Spinal cord (tissue), 10 donors: Measurements from ENCODE around the gene LSP1. TPM values are rescaled to one million over a fixed set of nuclear protein-coding genes. Genes with fewer than 3 reads are reported as not detected.
"Not testable (repeated sequence)": the region's sequence is repeated elsewhere in the genome, so short reads cannot be mapped to it uniquely, and the experiment has no call there.

Experiments used
- DNase-seq, 6 donors: peaks; one replicate each; pipeline versions ENCODE4 v3.0.0 to v3.0.0-alpha.2; 2013 to 2015; ENCODE audit warnings: low spot score in 6 of 6, low read depth in 4 of 6
- H3K27ac ChIP-seq: one replicate; pipeline ENCODE4 v1.5.1; 2013; ENCODE audit warnings: low read depth, low read length, control low read depth
- H3K27me3 ChIP-seq: one replicate; pipeline ENCODE4 v1.6.1; 2013; ENCODE audit warnings: low read length; ENCODE audit not compliant: control insufficient read depth, insufficient read depth
- H3K36me3 ChIP-seq: one replicate; pipeline ENCODE4 v1.6.1; 2013; ENCODE audit warnings: low read length; ENCODE audit not compliant: control insufficient read depth, insufficient read depth
- H3K4me1 ChIP-seq: one replicate; pipeline ENCODE4 v1.6.1; 2013; ENCODE audit warnings: low read length; ENCODE audit not compliant: control insufficient read depth, insufficient read depth
- H3K4me3 ChIP-seq: one replicate; pipeline ENCODE4 v1.5.1; 2013; ENCODE audit warnings: low read depth, low read length, control low read depth
- H3K9me3 ChIP-seq: one replicate; pipeline ENCODE4 v1.6.1; 2013; ENCODE audit warnings: low read length; ENCODE audit not compliant: control insufficient read depth, insufficient read depth
- WGBS: methylation state at CpG from one replicate; pipeline ENCODE4 v1.1.5; 2013; ENCODE audit warnings: missing lambda C conversion rate; ENCODE audit not compliant: insufficient coverage; 5-methylcytosine and 5-hydroxymethylcytosine counted together
- long read RNA-seq, 4 donors: transcript quantifications; one replicate each; lab custom pipeline, GENCODE V29; 2026
- polyA plus RNA-seq, 2 donors: library from polyadenylated mRNA; unstranded; fragments of 120-200 nt; gene quantifications; one replicate each; pipeline ENCODE4 v1.2.1, GENCODE V29; 2013; ENCODE audit not compliant: insufficient read length in 2 of 2
- total RNA-seq, 2 donors: library from RNA; depleted of rRNA in 1 of 2; stranded (reverse); fragments of 120-200 nt in 1 of 2; fragments of >200 nt in 1 of 2; gene quantifications; one replicate each; pipeline versions ENCODE4 v1.2.3 to v1.2.4, GENCODE V29; 2013 to 2014
- donor health status: healthy.

The LSP1 gene
- total RNA-seq (10 to 100 TPM in 1 of 2 donors, 1 to 10 TPM in 1; 7.9 to 10.6 TPM), polyA plus RNA-seq (1 to 10 TPM; 2.1 to 7.9 TPM)
- long read RNA-seq, donor 1, partial matches to known transcripts: 0 of 2 reads
- long read RNA-seq, donor 1, other reads (novel, unspliced or antisense): 0 of 2 reads
- long read RNA-seq, donor 2: 0 reads
- long read RNA-seq, donor 3: 0 reads
- long read RNA-seq, donor 4, partial matches to known transcripts: 0 of 3 reads
- long read RNA-seq, donor 4, other reads (novel, unspliced or antisense): 0 of 3 reads

GRCh38 chr11:1852877-1853276, at the start of gene LSP1:
Gene LSP1 (plus strand): TSS chr11:1853084. CDS start chr11:1853145, 61 bp downstream.
- no peaks in the 10 kb centered on the region for H3K36me3 ChIP-seq
- WGBS: 76% methylated on average over 16 of the region's 18 CpGs
- H3K27me3 ChIP-seq: no peaks in the 10 kb centered on the region
- no peaks in the 10 kb centered on the region for H3K4me1 ChIP-seq
- H3K4me3 ChIP-seq: no peak within 1 kb of the TSS
- no peak for DNase-seq
- H3K27ac ChIP-seq: no peak within 1 kb of the TSS
- H3K9me3 ChIP-seq: no peaks in the 10 kb centered on the region

GRCh38 chr11:1803246-1803645, 49.6 kb upstream of the LSP1 start:
- 93% methylated on average over 18 of the region's 20 CpGs for WGBS
- Histone ChIP-seq H3K27me3 (no peaks in the 10 kb centered on the region), H3K9me3 (no peaks in the 10 kb centered on the region)

GRCh38 chr11:1803835-1804519, 48.9 kb upstream of the LSP1 start:
- WGBS: 94% methylated on average over 18 of the region's 42 CpGs
- H3K9me3 ChIP-seq, H3K36me3 ChIP-seq, H3K4me3 ChIP-seq, H3K27me3 ChIP-seq, H3K27ac ChIP-seq, H3K4me1 ChIP-seq, DNase-seq: not testable (repeated sequence)

More at GRCh38 chr11:1803246-1803645, 49.6 kb upstream of the LSP1 start:
- DNase-seq: no peak
- Histone ChIP-seq H3K4me1 (no peaks in the 10 kb centered on the region), H3K27ac (no peak overlapping the region), H3K4me3 (no peak overlapping the region), H3K36me3 (no peaks in the 10 kb centered on the region)

- Histone ChIP-seq H3K4me1 (no peaks in the 10 kb centered on the region), H3K9me3 (no peaks in the 10 kb centered on the region), H3K36me3 (no peaks in the 10 kb centered on the region), H3K4me3 (no peak overlapping the region), H3K27me3 (no peaks in the 10 kb centered on the region), H3K27ac (no peak overlapping the region)
- WGBS: 86% methylated on average over 15 of the region's 15 CpGs
- no peak for DNase-seq
These were observed 47.4 kb upstream of the LSP1 start for GRCh38 chr11:1805525-1805924.

GRCh38 chr11:1807264-1807995, 45.5 kb upstream of the LSP1 start:
- Histone ChIP-seq H3K36me3 (no peaks in the 10 kb centered on the region), H3K27ac (no peak overlapping the region), H3K27me3 (no peaks in the 10 kb centered on the region), H3K4me1 (no peaks in the 10 kb centered on the region), H3K4me3 (no peak overlapping the region), H3K9me3 (peaks cover 2% of the 10 kb centered on the region)
- no peak for DNase-seq
- WGBS: 77% methylated on average over 6 of the region's 14 CpGs

GRCh38 chr11:1810761-1811160, 42.1 kb upstream of the LSP1 start:
- no peak overlapping the region for H3K27ac ChIP-seq
- H3K9me3 ChIP-seq: peaks cover 2% of the 10 kb centered on the region
- peaks cover 4% of the 10 kb centered on the region for H3K4me1 ChIP-seq
- no peaks in the 10 kb centered on the region for H3K36me3 ChIP-seq
- H3K4me3 ChIP-seq: no peak overlapping the region
- no peak for DNase-seq
- no peaks in the 10 kb centered on the region for H3K27me3 ChIP-seq
- WGBS: 88% methylated on average over 8 of the region's 10 CpGs

- Histone ChIP-seq H3K36me3 (no peaks in the 10 kb centered on the region), H3K4me1 (peaks cover 4% of the 10 kb centered on the region), H3K27ac (no peak overlapping the region), H3K27me3 (no peaks in the 10 kb centered on the region), H3K4me3 (no peak overlapping the region), H3K9me3 (peaks cover 2% of the 10 kb centered on the region)
- 90% methylated on average over 5 of the region's 5 CpGs for whole genome bisulfite sequencing
- DNase-seq: no peak
These were observed 40.6 kb upstream of the LSP1 start for GRCh38 chr11:1812274-1812673.

- Histone ChIP-seq H3K4me1 (peaks cover 4% of the 10 kb centered on the region), H3K4me3 (no peak overlapping the region), H3K27ac (no peak overlapping the region), H3K9me3 (peaks cover 2% of the 10 kb centered on the region), H3K27me3 (no peaks in the 10 kb centered on the region), H3K36me3 (no peaks in the 10 kb centered on the region)
- 97% methylated on average over 10 of the region's 15 CpGs for WGBS
- DNase-seq: no peak
These were observed 40.1 kb upstream of the LSP1 start for GRCh38 chr11:1812801-1813200.

- not testable (repeated sequence) for H3K9me3 ChIP-seq, H3K36me3 ChIP-seq, H3K27ac ChIP-seq, H3K4me1 ChIP-seq, H3K27me3 ChIP-seq, H3K4me3 ChIP-seq, DNase-seq
- WGBS: 86% methylated on average over 7 of the region's 9 CpGs
These were observed 39.5 kb upstream of the LSP1 start for GRCh38 chr11:1813356-1813755.
